Effector CD4-positive, alpha-beta T cell (primary cell): ENCODE data around the gene CRELD2.

Experiments used
- DNase-seq: peaks from one replicate; pipeline ENCODE4 v3.0.0-alpha.2; 2020

CRELD2 gene

GRCh38 chr22:49946612-49947295 lies 28.3 kb downstream of the CRELD2 start:
- DNase-seq = no peak

- DNase-seq = no peak
Measured at GRCh38 chr22:49947296-49947622, 28.8 kb downstream of the CRELD2 start.

- DNase-seq = no peak
Measured at GRCh38 chr22:49948116-49948957, 29.9 kb downstream of the CRELD2 start.

- DNase-seq = no peak
Measured at GRCh38 chr22:49948958-49949913, 30.8 kb downstream of the CRELD2 start.

- no peak for DNase-seq
Measured at GRCh38 chr22:49949914-49950292, 31.5 kb downstream of the CRELD2 start.

- no peak for DNase-seq
Measured at GRCh38 chr22:49950396-49950994, 32.1 kb downstream of the CRELD2 start.

GRCh38 chr22:49951000-49951677 lies 32.7 kb downstream of the CRELD2 start:
- no peak for DNase-seq

GRCh38 chr22:49951678-49951985 lies 33.2 kb downstream of the CRELD2 start:
- no peak for DNase-seq

GRCh38 chr22:49951986-49952896 lies 33.8 kb downstream of the CRELD2 start:
- DNase-seq = no peak

- no peak for DNase-seq
Measured at GRCh38 chr22:49953027-49953679, 34.7 kb downstream of the CRELD2 start.

- DNase-seq = no peak
Measured at GRCh38 chr22:49953680-49954344, 35.4 kb downstream of the CRELD2 start.

- no peak for DNase-seq
Measured at GRCh38 chr22:49954354-49954753, 35.9 kb downstream of the CRELD2 start.

- DNase-seq = no peak
Measured at GRCh38 chr22:49954991-49955580, 36.7 kb downstream of the CRELD2 start.

GRCh38 chr22:49955581-49956417 lies 37.4 kb downstream of the CRELD2 start:
- DNase-seq = no peak

GRCh38 chr22:49956418-49956770 lies 38.0 kb downstream of the CRELD2 start:
- DNase-seq = no peak

GRCh38 chr22:49956914-49957825 lies 38.7 kb downstream of the CRELD2 start:
- no peak for DNase-seq

- DNase-seq = no peak
Measured at GRCh38 chr22:49957826-49958365, 39.5 kb downstream of the CRELD2 start.
